Measurements from ENCODE around the gene USP17L21.
"Not testable (repeated sequence)": the region's sequence is repeated elsewhere in the genome, so short reads cannot be mapped to it uniquely, and the experiment has no call there.

DNA sequence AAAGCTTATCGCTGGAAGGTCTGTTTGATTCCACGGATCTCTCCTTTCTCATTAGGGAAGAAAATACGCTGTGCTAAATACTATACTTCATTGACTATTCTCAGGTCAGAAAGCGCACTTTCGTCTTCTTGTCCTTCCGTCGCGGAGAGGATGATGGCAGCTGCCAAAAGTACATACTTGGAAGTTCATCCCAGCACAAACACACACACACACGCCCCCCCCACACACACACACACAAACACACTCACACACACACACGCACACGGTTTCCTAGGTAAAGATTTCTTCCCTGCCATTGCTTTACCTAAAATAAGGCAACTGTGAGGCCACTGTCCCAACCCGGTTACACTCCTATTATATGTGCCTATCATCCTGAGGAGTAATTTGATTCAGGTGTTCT is 24.2 kb upstream of the USP17L21 start:
- TF ChIP-seq, protein P1, sequence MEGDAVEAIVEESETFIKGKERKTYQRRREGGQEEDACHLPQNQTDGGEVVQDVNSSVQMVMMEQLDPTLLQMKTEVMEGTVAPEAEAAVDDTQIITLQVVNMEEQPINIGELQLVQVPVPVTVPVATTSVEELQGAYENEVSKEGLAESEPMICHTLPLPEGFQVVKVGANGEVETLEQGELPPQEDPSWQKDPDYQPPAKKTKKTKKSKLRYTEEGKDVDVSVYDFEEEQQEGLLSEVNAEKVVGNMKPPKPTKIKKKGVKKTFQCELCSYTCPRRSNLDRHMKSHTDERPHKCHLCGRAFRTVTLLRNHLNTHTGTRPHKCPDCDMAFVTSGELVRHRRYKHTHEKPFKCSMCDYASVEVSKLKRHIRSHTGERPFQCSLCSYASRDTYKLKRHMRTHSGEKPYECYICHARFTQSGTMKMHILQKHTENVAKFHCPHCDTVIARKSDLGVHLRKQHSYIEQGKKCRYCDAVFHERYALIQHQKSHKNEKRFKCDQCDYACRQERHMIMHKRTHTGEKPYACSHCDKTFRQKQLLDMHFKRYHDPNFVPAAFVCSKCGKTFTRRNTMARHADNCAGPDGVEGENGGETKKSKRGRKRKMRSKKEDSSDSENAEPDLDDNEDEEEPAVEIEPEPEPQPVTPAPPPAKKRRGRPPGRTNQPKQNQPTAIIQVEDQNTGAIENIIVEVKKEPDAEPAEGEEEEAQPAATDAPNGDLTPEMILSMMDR (IDR thresholded peaks at IDR 0.05) = not testable (repeated sequence)
- TF ChIP-seq POLR2A (IDR thresholded peaks at IDR 0.05) = not testable (repeated sequence)
